K562 (cell line): Measurements from ENCODE around the gene PPOX. TPM values are rescaled to one million over a fixed set of nuclear protein-coding genes. Genes with fewer than 3 reads are reported as not detected.

Experiments
- GABPB1 ChIP-seq: sonication (generic); formaldehyde crosslinking; IDR thresholded peaks from 2 replicates; pipeline ENCODE4 v1.8.0; 2022; ENCODE audit warnings: mild to moderate bottlenecking, missing genetic modification reagents
- GTF2A2 ChIP-seq: IDR thresholded peaks from 2 replicates; pipeline ENCODE4 v1.6.1; 2016; ENCODE audit warnings: mild to moderate bottlenecking, missing genetic modification characterization, missing compliant biosample characterization
- RBFOX2 ChIP-seq: fragments of 200-400 bp; formaldehyde crosslinking; IDR thresholded peaks from 2 replicates; pipeline ENCODE4 v1.6.1; 2017; ENCODE audit warnings: low read depth, mild to moderate bottlenecking, low read length, moderate library complexity
- YY1 ChIP-seq, 3 experiments: IDR thresholded peaks; 2 replicates each; pipeline ENCODE4 v1.6.1; 2011; ENCODE audit warnings: low read length in 2 of 3, mild to moderate bottlenecking in 2 of 3, moderate library complexity in 2 of 3, borderline replicate concordance in 1 of 3, control low read depth in 1 of 3, low read depth in 1 of 3; ENCODE audit not compliant: insufficient read depth in 3 of 3, insufficient replicate concordance in 2 of 3, control insufficient read depth in 1 of 3, insufficient read length in 1 of 3; ENCODE audit errors: extremely low read depth in 1 of 3
- ZBTB33 ChIP-seq: sonication (generic); formaldehyde crosslinking; IDR thresholded peaks from 2 replicates; pipeline ENCODE4 v1.8.1; 2023; ENCODE audit warnings: mild to moderate bottlenecking, missing genetic modification reagents
- ZFX ChIP-seq: sonication (generic); formaldehyde crosslinking; IDR thresholded peaks from 2 replicates; pipeline ENCODE4 v1.8.0; 2022; ENCODE audit warnings: mild to moderate bottlenecking, missing genetic modification reagents, moderate library complexity
- ZNF165 ChIP-seq: fragments of 250-450 bp; sonication (Bioruptor Pico); IDR thresholded peaks from 2 replicates; pipeline ENCODE4 v1.4.0; 2020; ENCODE audit warnings: borderline replicate concordance
- ZNF263 ChIP-seq: sonication (generic); formaldehyde crosslinking; IDR thresholded peaks from 2 replicates; pipeline ENCODE4 v1.8.0; 2022; ENCODE audit warnings: mild to moderate bottlenecking, missing genetic modification reagents, borderline replicate concordance
- polyA plus RNA-seq, 8 experiments: library from polyadenylated mRNA; depleted of rRNA in 4 of 8; stranded (reverse) in 5 of 8; unstranded in 3 of 8; fragments of >200 nt; fragmentation: Nextera tagmentation in 2 of 8; fragmentation: Illumina TruSeq in 1 of 8; extraction: Ambion mirVana in 2 of 8; extraction: Trizol in 1 of 8; gene quantifications; 2 replicates each; pipeline versions ENCODE4 v1.2.1 to v1.2.3, GENCODE V29; 2011 to 2014; ENCODE audit warnings: inconsistent platforms in 1 of 8, missing spikeins in 1 of 8
- total RNA-seq, 7 experiments: library from RNA; depleted of rRNA in 6 of 7; stranded (reverse); fragments of >200 nt in 6 of 7; fragmentation: Illumina TruSeq in 2 of 7; extraction: Trizol in 2 of 7; gene quantifications; 2 replicates each; pipeline versions ENCODE4 v1.2.1 to v1.2.3, GENCODE V29; 2011 to 2021; ENCODE audit warnings: low replicate concordance in 1 of 7

The PPOX gene
- total and polyA plus RNA-seq, 9 of the 15 experiments (the other 6 are each of a cell fraction or from before 2014, with no cell fraction given): 17.0 to 57.1 (median 38.9) TPM

GRCh38 chr1:161196521-161197451 lies 30.6 kb downstream of the PPOX start (continued):
- TF ChIP-seq YY1 (IDR thresholded peaks at IDR 0.05; ENCODE audit: borderline replicate concordance in 1 of 3, control insufficient read depth in 1 of 3, extremely low read depth in 1 of 3, insufficient read depth in 3 of 3, insufficient read length in 1 of 3, insufficient replicate concordance in 2 of 3, low read depth in 1 of 3, low read length in 2 of 3): peak in 1 of 3 experiments; percentile 44
- TF ChIP-seq ZBTB33 (CRISPR knock-in tag): peak; percentile 65; the same call in 1 of the 2 replicates
- TF ChIP-seq GABPB1 (CRISPR knock-in tag): no peak
- peak; percentile 84 for TF ChIP-seq ZNF263 (CRISPR knock-in tag)
- no peak for TF ChIP-seq GTF2A2
- TF ChIP-seq ZFX (CRISPR knock-in tag): peak; percentile 56
- no peak for TF ChIP-seq ZNF165 (CRISPR knock-in tag)
- TF ChIP-seq RBFOX2: peak; percentile 23; the same call in 1 of the 2 replicates
- TF ChIP-seq, all 486 proteins: peak for 8
